Epithelial cell of prostate (primary cell): Measurements from ENCODE around the gene MLYCD.

Source experiments
- DNase-seq: peaks from one replicate; pipeline ENCODE4 v3.0.0-alpha.2; 2011; ENCODE audit warnings: low read depth, low spot score
- H3K27ac ChIP-seq: fragments of 450-650 bp; 2 replicates; pipeline ENCODE4 v1.5.1; 2017; ENCODE audit warnings: mild to moderate bottlenecking

MLYCD gene

DNA sequence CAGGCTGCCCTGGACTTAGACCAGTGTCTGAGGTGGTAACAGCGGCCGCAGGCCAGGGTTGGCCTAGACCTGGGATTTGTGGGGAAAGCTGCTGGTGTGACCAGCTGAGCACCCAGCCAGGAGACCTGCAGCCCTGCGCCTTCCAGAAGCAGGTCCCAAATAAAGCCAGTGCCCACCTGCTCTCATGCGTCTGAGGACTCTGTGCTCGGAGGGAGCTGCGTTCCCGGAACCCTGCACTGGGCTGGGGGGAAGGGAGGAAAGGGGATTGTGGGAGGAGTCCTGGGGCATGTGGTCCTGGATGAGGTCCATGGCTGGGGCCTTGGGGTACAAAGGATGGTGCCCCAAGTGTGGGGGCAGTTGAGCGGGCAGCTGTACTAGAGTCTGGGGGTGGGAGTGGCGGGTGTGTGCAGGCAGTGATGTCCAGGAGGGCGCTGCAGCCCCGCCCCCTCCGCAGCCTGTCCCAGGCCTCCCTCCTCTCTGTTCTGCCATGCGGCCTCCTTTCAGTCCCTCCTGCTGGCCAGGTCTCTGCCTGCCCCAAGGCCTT is 67.3 kb downstream of the MLYCD start:
- no peak overlapping the region for H3K27ac ChIP-seq
- DNase-seq, result no peak

DNA sequence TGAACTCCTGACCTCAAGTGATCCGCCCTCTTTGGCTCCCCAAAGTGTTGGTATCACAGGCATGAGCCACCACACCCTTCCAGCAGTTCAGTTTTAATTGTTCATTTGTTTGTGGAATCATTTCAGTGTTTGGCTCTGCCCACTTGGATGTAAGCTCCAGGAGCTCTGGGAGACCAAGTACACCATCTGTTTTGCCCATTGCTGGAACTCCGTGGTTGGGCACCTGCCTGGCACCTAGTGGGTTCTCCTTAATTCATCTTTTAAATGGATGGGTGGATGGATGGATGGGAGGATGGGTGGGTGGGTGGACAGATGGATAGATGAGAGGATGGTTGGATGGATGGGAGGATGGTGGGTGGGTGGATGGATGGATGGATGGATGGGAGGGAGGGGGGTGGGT is 68.2 kb downstream of the MLYCD start:
- H3K27ac ChIP-seq, result no peak overlapping the region
- no peak for DNase-seq

DNA sequence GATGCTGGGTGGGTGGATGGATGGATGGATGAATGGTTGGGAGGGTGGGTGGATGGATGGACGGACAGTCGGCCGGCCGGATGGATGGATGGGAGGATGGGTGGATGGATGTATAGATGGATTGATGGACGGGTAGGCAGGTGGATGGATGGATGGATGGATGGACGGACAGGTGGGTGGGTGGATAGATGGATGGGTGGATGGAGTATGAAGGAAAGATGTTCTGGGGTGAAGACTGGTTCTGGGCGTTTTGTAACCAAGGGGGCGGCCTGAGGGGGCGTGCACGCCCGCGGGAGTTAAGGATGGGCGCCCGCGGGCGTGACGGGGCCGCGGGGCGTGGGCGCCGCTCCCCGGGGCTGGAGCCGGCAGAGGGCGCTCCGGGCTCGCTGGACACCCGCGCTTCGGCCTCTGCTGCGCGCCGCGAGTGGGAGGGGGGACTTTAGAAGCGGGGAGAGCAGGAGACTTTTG is 69.0 kb downstream of the MLYCD start, which contains the start of gene NECAB2:
Gene NECAB2 (plus strand): TSS at position 407 of the 468 bp plus-strand sequence. CDS start 405 bp downstream, outside the sequence.
- H3K27ac ChIP-seq, result no peak within 1 kb of the TSS
- DNase-seq, result no peak

DNA sequence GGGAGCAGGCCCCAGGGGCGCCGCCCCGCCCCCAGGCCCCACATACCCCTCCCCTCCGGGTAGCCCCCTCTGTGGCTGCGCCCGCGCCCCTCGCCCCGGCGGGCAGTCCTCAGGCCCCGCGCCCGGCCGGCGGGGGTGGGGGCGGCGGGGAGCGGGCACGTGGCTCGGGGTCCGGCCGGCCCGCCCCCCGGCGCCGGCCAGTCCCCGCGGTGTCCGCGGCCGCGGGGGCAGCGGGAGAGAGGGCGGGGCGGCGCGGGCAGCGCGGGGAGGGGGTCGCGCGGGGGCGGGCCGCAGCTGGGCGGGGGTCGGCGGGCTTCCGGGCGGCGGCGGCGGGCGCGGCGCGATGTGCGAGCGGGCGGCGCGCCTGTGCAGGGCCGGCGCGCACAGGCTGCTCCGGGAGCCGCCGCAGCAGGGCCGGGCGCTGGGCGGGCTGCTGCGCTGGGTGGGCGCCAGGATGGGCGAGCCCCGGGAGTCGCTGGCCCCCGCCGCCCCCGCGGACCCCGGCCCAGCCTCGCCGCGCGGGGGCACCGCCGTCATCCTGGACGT is 69.5 kb downstream of the MLYCD start:
- DNase-seq, result no peak
- H3K27ac ChIP-seq, result no peak overlapping the region

DNA sequence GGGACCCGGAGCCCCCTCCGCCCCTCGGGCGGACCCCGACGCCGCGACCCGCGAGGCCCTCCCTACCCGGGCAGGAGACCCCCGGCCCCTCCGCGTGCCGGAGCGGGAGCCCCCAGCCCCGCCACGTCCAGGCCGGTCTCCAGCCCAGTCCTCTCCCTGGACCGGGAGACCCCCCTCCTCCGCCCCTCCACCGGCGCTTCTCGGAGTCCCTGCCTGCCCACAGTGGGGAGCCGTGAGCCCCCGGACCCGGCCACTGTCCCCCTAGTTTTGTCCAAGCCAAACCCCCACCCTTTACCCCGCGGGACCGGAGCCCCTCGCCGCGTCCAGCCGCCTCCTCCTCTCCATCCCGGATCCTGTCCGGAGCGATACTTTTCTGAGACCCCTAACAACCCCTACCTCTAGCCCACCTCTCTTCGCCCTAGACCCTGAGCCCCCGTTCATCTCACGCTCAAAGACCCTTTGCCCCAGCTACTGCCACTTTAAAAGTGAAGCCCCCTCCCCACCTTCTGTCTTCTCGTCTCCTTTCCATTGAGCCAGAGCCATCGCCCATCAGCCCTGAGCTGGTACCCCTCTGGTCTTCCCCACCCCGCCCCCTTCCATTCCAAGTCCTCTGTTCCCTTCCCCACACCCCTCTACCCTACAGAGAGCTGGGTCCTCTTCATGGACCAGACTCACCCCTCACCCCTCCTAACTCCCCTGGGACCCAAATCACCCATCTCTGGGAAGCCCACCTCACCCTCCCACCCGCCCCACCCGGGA is 70.2 kb downstream of the MLYCD start:
- no peak overlapping the region for H3K27ac ChIP-seq
- no peak for DNase-seq

DNA sequence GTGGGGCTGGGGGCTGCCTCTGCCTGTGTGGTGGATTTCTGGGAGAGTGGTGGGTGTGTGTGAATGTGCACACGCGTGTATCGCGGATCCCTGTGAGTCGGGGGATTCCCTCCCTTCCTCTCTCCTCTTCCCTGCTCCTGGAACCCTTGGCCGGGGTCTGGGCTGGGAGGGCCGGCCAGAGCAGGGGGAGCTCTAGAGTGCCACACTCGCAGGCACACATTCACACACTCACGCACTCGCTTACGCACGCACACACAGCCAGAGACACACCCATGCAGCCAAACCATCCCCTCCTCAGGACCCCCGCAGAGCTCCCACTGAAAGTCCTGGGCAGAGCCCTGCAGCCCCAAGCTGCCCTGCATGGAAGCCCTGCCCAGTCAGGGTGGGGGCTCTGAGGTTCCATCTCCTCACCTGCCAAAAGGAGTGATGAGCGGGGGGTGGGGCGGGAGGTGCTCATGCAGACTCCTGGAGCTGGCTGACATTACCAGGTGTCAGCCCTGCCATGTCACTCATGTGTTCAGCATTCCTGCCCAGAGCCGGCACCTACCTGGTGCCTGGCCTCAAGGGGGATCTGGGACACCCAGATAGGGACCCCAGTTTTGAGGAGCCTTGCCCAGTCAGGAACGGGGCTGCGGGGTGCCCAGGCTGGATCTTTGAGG is 71.0 kb downstream of the MLYCD start:
- no peak for DNase-seq
- no peak overlapping the region for H3K27ac ChIP-seq

DNA sequence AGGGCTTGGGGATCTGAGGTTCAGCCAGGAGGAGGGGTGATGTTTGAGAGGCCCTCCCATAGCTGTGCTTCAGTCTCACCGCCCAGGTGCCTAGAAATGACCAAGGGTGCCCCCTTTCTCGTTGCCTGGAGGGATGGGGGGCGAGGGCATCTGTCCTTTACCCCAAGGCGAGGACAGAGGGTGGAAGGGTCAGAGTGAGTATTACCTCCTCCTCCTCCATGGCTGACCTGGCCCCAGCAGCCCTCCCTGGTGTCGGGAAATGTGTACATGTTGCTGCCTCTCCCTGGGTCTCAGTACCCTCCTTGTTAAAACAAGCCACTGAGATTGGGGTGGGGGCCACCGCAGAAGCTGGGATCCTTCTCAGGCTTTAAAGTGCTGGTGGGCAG is 71.5 kb downstream of the MLYCD start:
- no peak for DNase-seq
- H3K27ac ChIP-seq, result no peak overlapping the region

DNA sequence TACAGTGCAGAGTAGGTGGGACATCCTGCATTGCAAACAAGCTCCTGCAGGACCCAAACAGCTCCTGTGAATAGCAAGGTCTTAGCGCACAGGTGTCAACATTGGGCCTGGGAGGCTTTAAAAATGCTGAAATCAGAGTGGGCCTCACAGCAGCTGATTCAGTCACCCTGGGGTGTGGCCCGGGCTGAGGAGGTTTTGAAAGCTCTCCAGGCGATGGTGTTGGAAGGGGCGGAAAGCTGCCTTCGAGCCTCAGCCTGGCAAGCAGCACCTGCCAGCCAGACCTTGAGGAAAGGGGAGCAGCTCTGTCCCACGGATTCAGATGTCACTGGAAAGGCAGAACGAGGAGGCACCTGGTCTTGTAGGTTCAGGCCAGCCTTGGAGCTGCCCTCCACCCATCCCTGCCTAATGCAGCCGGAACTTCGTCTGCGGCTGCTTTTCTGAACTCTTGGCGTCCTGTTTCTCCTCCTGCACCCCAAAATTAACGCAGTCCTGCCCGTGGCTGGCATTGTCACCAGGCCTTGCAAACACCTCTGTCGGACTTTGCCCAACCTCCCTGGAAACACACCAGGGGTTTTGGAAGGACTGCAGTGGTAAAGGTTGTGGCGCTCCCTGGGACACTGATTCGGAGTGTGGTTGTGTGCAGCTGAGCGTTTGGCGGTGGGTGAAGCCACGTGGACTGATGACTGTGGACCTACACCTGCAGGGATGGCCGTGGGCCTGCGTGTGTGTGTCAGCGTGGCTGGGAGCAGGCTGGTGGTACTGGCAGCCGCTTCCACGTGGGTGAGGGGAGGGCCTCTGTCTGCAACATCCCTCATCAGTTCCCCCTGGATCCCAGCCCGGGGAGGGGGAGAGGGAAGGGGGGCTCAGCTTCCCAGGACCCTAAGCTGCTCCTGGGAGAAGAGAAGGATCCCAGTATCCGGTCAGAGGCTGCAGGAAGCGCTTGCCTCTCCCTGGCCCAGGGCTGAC is 72.5 kb downstream of the MLYCD start:
- no peak for DNase-seq
- no peak overlapping the region for H3K27ac ChIP-seq

DNA sequence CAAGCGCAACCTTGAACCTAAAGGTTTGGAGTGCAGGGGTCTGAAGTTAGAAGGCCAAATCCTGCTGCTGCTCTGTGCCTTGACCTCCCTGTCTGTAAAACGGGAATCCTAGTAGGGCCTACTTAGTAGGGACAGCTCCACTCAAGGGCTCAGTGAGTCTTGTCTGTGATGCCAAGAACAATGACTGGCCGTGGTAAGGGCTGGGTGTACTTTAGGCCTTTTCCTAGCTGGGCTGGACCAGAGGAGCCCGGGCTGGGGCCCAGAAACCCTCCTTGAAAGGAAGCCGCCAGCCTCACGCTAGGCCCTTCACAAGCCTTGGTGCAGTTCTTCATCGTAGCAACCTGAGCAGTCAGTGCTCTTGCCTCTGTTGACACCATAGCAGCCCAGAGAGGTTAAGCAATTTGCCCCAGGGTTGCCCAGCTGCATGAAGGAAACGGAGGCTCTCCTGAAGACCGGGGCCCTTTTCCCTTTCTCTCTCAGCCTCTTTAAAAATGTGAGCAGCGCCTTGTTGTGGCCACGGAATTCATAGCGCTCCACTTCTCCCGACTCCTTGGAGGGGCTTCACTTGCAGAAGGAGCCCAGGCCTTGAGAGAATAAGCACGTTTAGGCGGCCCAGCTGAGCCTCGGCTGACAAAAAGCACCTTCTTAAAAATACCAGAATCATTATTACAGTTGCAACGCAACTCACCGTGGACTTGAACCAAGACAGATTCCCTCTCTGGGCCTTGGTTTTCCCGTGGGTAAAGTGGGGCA is 73.5 kb downstream of the MLYCD start:
- H3K27ac ChIP-seq, result no peak overlapping the region
- no peak for DNase-seq

DNA sequence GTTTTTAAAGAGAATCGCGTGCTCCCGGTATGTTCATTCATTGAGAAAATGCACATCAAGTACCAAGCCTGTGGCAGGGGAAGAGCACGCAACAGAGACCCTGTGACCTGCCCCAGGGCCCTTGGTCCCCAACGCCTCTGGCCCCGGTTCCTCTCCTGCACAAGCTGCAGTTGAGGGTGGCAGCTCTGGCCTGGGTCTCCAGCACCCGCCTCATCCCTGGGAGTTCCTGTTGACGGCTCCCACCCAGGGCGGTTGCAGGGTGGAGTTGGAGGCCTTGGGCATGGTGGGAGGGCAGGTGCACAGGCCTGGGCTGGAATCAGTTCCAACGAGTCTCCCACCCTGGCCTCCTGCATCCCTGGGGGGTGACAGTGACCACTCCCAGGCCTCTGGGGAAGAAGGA is 74.2 kb downstream of the MLYCD start:
- H3K27ac ChIP-seq, result no peak overlapping the region
- no peak for DNase-seq

DNA sequence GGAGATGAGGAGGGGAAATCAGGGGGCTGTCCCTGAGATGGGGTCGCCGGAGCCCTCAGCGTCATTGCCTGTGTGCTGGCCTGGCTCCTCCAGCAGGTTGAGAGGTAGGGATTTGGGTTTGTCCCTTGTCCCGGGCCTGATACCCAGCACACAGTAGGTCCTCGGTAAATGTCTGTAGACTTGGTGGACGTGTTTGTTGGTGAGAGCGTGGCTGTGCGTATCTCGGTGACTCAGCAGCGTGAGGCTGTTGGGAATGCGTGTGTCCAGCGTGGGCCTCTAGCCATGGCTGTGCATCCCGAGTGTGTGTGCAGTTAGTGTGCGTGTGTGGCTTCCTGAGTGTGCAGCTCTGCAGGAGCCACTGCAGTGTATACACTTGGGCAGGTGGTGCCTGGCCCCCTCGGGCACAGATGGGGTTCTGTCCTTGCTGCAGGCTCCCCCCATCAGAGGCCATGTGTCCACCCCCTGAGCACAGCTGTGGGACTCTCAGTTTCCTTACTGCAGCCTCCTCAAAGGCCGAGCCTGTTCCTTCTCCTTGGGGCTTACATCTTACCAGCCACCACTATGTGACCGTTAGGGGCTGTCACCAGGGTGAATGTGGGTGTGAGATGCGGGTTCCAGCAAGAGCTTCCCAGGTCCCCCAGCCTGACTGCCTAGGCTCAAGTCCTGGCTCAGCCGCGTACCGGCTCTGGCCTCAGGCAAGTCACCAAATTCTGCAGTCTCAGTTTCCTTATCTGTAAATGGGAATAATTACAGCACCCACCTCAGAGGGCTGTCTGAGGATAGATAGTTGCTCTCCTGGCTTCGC is 74.9 kb downstream of the MLYCD start:
- no peak overlapping the region for H3K27ac ChIP-seq
- no peak for DNase-seq

DNA sequence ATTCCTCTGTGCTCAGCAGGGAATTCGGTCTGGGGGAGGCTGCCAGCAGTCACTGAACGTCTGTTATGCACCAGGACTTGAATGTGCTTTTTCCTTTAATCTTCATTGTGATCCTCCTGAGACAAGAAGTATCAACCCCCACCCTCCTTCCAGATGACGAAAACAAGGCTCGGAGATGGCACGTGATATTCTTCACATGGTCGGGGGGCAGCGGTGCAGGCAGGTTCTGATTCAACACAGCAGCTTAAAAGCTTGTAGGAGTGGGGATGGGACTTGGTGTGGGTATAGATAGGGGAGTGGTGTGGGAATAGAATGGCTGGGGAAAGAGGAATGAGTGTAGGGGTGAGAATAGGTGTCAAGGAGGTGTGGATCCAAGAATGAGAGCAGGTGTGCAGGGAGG is 75.6 kb downstream of the MLYCD start:
- no peak overlapping the region for H3K27ac ChIP-seq
- no peak for DNase-seq

DNA sequence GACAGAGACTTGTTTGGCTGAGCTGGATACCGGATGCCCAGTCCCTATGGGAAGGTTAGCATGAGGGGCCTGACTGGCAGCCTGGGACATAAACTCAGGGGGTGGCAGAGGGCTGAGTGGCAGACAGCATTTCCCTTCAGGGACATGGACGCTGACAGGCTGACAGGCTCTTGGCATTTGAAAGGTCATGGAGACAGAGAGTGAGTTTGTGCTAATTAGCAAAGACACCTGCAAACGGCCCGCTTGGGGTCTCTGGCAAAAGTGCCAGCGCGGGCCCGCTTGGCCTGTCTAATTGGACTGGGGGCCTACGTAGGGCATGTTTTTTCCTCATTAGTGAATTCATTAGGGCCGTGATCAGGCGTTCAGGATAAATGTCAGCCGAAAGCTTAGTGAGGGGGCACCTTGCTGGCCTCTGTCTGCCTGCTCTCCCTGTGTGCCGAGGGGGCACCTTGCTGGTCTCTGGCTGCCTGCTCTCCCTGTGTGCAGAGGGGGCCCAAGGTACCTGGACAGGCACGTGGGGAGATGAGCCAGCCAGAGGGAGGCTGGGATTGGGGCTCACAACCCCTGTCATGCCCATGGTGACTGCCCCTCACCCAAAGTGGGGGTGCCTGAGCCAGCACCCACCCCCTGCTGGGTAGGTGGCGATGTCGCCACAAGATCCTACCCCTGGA is 76.8 kb downstream of the MLYCD start:
- no peak for DNase-seq
- no peak overlapping the region for H3K27ac ChIP-seq
